GM23338 (cell line): ENCODE data around the gene FOXJ3.

Experiments
- POLR2AphosphoS5 ChIP-seq: IDR thresholded peaks from 2 replicates; pipeline ENCODE4 v1.6.1; 2016; ENCODE audit warnings: antibody characterized with exemption, low read depth
- REST ChIP-seq: IDR thresholded peaks from one replicate; pipeline ENCODE4 v1.6.1; 2018; ENCODE audit warnings: antibody characterized with exemption; ENCODE audit not compliant: unreplicated experiment
- ZNF331 ChIP-seq: fragments of 250-450 bp; sonication (Bioruptor Pico); IDR thresholded peaks from 2 replicates; pipeline ENCODE4 v1.5.0; 2020; ENCODE audit warnings: low read depth, mild to moderate bottlenecking, moderate library complexity
- TF ChIP-seq, protein P1 (sequence below), 2 experiments: fragments of 200-600 bp in 1 of 2; sonication (generic) in 1 of 2; conservative IDR thresholded peaks; 2 replicates each; pipeline versions ENCODE4 v1.5.1 to v1.6.1; 2016 to 2017; ENCODE audit warnings: antibody characterized with exemption in 2 of 2, low read depth in 2 of 2, mild to moderate bottlenecking in 2 of 2, moderate library complexity in 1 of 2

DNA sequence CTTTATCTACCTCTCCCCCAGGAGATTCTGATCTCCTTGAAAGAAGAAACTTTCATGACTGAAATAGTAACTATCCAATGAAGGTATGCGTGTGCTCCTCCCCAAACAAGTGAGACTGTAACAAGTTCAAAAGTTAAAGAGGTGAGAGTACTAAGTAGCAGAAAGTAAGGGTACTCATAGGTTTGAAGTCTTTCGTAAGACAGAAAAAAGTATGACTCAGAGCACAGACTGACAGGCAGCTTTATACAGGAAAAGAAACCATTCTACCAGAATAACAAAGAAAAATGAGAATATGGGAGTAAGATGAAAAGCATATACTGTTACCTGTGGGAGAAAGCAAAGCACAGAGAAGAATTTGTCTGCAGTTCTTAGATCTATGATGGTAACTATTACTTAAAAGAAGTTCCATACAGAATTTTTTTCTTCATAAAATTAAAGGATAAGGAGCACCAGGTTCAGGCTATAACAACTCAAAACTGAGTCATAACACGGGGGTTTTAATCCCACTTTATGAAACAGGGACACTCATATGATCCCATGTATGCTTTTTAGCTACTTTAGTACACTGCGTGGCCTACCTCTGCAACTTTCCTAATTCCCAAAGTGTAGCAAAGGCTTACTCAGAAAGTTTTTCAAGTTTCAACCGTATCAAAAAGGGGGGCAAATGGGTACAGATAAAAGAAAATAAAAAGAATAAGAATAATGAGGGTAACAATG, 52.0 kb downstream of the FOXJ3 start:
- TF ChIP-seq, protein P1, sequence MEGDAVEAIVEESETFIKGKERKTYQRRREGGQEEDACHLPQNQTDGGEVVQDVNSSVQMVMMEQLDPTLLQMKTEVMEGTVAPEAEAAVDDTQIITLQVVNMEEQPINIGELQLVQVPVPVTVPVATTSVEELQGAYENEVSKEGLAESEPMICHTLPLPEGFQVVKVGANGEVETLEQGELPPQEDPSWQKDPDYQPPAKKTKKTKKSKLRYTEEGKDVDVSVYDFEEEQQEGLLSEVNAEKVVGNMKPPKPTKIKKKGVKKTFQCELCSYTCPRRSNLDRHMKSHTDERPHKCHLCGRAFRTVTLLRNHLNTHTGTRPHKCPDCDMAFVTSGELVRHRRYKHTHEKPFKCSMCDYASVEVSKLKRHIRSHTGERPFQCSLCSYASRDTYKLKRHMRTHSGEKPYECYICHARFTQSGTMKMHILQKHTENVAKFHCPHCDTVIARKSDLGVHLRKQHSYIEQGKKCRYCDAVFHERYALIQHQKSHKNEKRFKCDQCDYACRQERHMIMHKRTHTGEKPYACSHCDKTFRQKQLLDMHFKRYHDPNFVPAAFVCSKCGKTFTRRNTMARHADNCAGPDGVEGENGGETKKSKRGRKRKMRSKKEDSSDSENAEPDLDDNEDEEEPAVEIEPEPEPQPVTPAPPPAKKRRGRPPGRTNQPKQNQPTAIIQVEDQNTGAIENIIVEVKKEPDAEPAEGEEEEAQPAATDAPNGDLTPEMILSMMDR (conservative IDR thresholded peaks at IDR 0.05; ENCODE audit: low read depth in 2 of 2) = no peak
- no peak for TF ChIP-seq POLR2AphosphoS5
- no peak for TF ChIP-seq REST
- no peak for TF ChIP-seq ZNF331 (CRISPR knock-in tag)
